Measurements from ENCODE around the gene SESTD1. TPM values are rescaled to one million over a fixed set of nuclear protein-coding genes. Genes with fewer than 3 reads are reported as not detected.
A peak's percentile ranks its signal among the peaks of the same experiment; 100 is the strongest.
"Not testable (repeated sequence)": the region's sequence is repeated elsewhere in the genome, so short reads cannot be mapped to it uniquely, and the experiment has no call there.

Gene SESTD1
- total and polyA plus RNA-seq, 11 donors: 2.9 to 48.7 (median 31.8) TPM

DNA sequence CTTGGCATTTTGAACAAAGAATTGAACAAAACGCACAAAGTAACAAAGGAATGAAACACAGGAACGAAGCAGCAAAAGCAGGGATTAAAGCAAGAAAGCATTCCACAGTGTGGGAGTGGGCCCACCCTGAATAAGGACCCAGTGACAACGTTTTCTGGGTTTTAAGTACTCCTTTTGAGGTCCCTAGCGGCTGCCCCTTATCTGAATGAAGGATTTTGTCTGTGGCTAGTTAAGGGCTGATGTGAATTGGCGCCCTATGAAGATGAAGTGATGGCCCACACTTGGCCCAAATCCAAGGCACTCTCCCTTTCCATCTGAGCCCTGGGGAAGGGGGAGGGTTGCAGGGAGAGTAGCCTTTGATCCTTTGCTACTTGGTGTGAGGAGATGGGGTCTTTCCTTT lies 206.9 kb downstream of the SESTD1 start:
- no peaks in the 10 kb centered on the region for H3K36me3 ChIP-seq
- TF ChIP-seq POLR2A (IDR thresholded peaks at IDR 0.05): no peak
- TF ChIP-seq, protein P1, sequence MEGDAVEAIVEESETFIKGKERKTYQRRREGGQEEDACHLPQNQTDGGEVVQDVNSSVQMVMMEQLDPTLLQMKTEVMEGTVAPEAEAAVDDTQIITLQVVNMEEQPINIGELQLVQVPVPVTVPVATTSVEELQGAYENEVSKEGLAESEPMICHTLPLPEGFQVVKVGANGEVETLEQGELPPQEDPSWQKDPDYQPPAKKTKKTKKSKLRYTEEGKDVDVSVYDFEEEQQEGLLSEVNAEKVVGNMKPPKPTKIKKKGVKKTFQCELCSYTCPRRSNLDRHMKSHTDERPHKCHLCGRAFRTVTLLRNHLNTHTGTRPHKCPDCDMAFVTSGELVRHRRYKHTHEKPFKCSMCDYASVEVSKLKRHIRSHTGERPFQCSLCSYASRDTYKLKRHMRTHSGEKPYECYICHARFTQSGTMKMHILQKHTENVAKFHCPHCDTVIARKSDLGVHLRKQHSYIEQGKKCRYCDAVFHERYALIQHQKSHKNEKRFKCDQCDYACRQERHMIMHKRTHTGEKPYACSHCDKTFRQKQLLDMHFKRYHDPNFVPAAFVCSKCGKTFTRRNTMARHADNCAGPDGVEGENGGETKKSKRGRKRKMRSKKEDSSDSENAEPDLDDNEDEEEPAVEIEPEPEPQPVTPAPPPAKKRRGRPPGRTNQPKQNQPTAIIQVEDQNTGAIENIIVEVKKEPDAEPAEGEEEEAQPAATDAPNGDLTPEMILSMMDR (IDR thresholded peaks at IDR 0.05): no peak
- H3K27ac ChIP-seq: peak overlapping the region in 3 of 12 donors; percentile 31 to 65 (median 47)
- H3K27me3 ChIP-seq: no peaks in the 10 kb centered on the region
- peaks cover 0 to 19% (median 8%) of the 10 kb centered on the region in 12 donors for H3K4me1 ChIP-seq
- no peak for DNase-seq
- WGBS, 4 donors: 88 to 95% (median 90%) methylated on average over 5 of the region's 5 CpGs
- H3K9me3 ChIP-seq: no peaks in the 10 kb centered on the region
- intact Hi-C loops (cut with DNase I): no loop called here
- ATAC-seq: peak in 1 of 4 donors; percentile 11
- no peak overlapping the region for H3K4me3 ChIP-seq

DNA sequence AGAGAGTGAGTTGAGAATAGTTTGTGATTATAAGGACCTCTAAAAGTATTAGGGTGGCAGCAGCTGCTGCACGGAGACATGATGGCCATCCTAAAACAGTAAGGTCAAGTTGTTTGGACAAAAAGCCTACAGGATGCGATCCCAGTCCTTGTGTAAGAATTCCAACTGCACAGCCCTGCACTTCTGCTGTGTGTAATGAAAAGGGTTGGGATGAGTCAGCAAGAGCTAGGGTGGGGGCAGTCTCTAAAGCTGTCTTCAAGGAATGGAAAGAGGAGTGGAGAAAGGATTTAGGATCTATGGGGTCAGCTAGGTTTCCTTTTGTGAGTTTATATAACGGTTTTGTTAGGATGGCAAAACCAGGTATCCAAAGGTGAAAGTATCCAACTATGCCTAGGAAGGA lies 211.1 kb downstream of the SESTD1 start:
- H3K4me3 ChIP-seq; ATAC-seq; H3K27ac ChIP-seq; H3K9me3 ChIP-seq; intact Hi-C loops (cut with DNase I); DNase-seq; H3K36me3 ChIP-seq; H3K27me3 ChIP-seq: not testable (repeated sequence)
- H3K4me1 ChIP-seq: peaks cover 0 to 34% (median 12%) of the 10 kb centered on the region in 12 donors
- WGBS, 4 donors: 82 to 95% (median 90%) methylated on average over 3 of the region's 3 CpGs

Other genes starting within 250 kb of the SESTD1 start
- 100 to 1,000 TPM in 8 of 9 donors, 10 to 100 TPM in 1; 58.1 to 258 (median 144) TPM for gene CCDC141, start 214.7 kb downstream of the SESTD1 start, total RNA-seq
- gene CCDC141, start 214.7 kb downstream of the SESTD1 start, polyA plus RNA-seq: 10 to 100 TPM; 10.6 to 19.1 TPM

Measured in heart left ventricle (tissue), 16 donors.